Gastrocnemius medialis (tissue), 4 donors: ENCODE results near the gene HUS1B.

Experiments
- CTCF ChIP-seq, 5 experiments: fragments of 450-650 bp in 3 of 5; fragments of 200-600 bp in 2 of 5; sonication (generic) in 2 of 5; IDR thresholded peaks in 4 of 5; conservative IDR thresholded peaks in 1 of 5; 1 replicate in 4 of 5; 2 replicates in 1 of 5; pipeline ENCODE4 v1.5.1; 2016 to 2019; ENCODE audit warnings: antibody characterized with exemption in 5 of 5, mild to moderate bottlenecking in 3 of 5, moderate library complexity in 3 of 5
- POLR2A ChIP-seq, 2 donors: fragments of 450-650 bp; IDR thresholded peaks; one replicate each; pipeline ENCODE4 v1.6.1; 2017; ENCODE audit warnings: antibody characterized with exemption in 2 of 2, mild to moderate bottlenecking in 2 of 2, moderate library complexity in 2 of 2

- TF ChIP-seq CTCF (IDR thresholded peaks at IDR 0.05 in 4 of 5, conservative IDR thresholded peaks at IDR 0.05 in 1 of 5): no peak
- TF ChIP-seq POLR2A (IDR thresholded peaks at IDR 0.05): no peak
Measured at GRCh38 chr6:700490-700889, 43.6 kb upstream of the HUS1B start.
